Mucosa of descending colon (tissue), 3 donors: ENCODE results near the gene F10. TPM values are rescaled to one million over a fixed set of nuclear protein-coding genes. Genes with fewer than 3 reads are reported as not detected.

ENCODE experiments used
- ATAC-seq: fragments of 200-7000 bp; cut with Tn5 transposase; one replicate; pipeline ENCODE4 v1.9.1; 2020; ENCODE audit warnings: mild to moderate bottlenecking, moderate library complexity
- DNase-seq, 3 donors: peaks; one replicate each; pipeline ENCODE4 v3.0.0-alpha.2; 2020
- H3K36me3 ChIP-seq: fragments of 200-600 bp; one replicate; pipeline ENCODE4 v1.8.0; 2021; ENCODE audit warnings: low read depth, mild to moderate bottlenecking
- H3K4me1 ChIP-seq: fragments of 200-600 bp; one replicate; pipeline ENCODE4 v1.8.0; 2021; ENCODE audit warnings: low read depth, mild to moderate bottlenecking
- H3K4me3 ChIP-seq: fragments of 200-600 bp; one replicate; pipeline ENCODE4 v1.8.0; 2021; ENCODE audit warnings: mild to moderate bottlenecking
- H3K9me3 ChIP-seq: fragments of 200-600 bp; one replicate; pipeline ENCODE4 v1.8.0; 2021; ENCODE audit warnings: mild to moderate bottlenecking
- intact Hi-C, 2 donors: fragments of 100-400 bp; cut with DNase I in 1 of 2; cut with micrococcal nuclease in 1 of 2; formaldehyde crosslinking; loops; one replicate each; pipeline versions ENCODE4 v1.11.0 to v1.11.1; 2022; cut with DNase I, micrococcal nuclease
- total RNA-seq, 3 donors: library from RNA; stranded (reverse); fragmentation: NEBNext Ultra II Directional in 2 of 3; extraction: Animal tissue kit (Norgen Biotek cat#: 25700) in 2 of 3; gene quantifications; one replicate each; pipeline versions ENCODE4 v1.2.1 to v1.2.4, GENCODE V29; 2021 to 2023
- TF ChIP-seq, protein P1 (sequence below): fragments of 200-600 bp; IDR thresholded peaks from one replicate; pipeline ENCODE4 v1.8.0; 2022; ENCODE audit warnings: antibody characterized with exemption, mild to moderate bottlenecking
- donor health status: DM: no; HTN: no; CAD: no; lungs with moderate emphysema.
- donor health status: DM: no; HTN: no; CAD: no.
- donor health status: DM: no; HTN: yes; CAD: no.

The F10 gene
- total RNA-seq, 3 donors from 2014 or later = 1.3 to 3.5 (median 2.0) TPM

DNA sequence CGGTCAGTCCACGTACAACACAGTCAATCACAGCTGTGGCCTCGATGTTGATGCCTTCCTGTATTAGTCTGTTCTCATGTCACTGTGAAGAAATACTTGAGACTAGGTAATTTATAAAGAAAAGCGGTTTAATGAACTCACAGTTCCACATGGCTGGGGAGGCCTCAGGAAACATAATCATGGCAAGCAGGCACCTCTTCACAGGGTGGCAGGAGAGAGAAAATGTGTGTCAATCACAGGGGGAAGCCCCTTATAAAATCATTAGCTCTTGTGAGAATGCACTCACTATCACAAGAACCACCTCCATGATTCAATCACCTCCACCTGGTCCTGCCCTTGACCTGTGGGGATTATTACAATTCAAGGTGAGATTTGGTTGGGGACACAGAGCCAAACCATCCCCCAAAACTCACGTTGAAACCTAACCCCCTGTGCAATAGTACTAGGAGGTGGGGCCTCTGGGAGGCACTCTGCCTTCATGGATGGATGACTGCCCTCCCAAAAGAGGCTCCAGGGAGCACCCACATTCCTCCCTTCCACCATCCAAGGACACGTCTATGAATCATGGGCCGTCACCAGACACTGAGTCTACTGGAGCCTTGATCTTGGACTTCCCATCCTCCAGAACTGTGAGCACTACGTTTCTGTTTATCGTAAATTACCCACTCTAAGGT is 33.5 kb downstream of the F10 start:
- no peak for DNase-seq
- H3K36me3 ChIP-seq = no peaks in the 10 kb centered on the region
- no peak overlapping the region for H3K4me3 ChIP-seq
- intact Hi-C loops = no loop called here
- H3K4me1 ChIP-seq = peaks cover 9% of the 10 kb centered on the region
- no peak for ATAC-seq
- no peaks in the 10 kb centered on the region for H3K9me3 ChIP-seq
- TF ChIP-seq, protein P1, sequence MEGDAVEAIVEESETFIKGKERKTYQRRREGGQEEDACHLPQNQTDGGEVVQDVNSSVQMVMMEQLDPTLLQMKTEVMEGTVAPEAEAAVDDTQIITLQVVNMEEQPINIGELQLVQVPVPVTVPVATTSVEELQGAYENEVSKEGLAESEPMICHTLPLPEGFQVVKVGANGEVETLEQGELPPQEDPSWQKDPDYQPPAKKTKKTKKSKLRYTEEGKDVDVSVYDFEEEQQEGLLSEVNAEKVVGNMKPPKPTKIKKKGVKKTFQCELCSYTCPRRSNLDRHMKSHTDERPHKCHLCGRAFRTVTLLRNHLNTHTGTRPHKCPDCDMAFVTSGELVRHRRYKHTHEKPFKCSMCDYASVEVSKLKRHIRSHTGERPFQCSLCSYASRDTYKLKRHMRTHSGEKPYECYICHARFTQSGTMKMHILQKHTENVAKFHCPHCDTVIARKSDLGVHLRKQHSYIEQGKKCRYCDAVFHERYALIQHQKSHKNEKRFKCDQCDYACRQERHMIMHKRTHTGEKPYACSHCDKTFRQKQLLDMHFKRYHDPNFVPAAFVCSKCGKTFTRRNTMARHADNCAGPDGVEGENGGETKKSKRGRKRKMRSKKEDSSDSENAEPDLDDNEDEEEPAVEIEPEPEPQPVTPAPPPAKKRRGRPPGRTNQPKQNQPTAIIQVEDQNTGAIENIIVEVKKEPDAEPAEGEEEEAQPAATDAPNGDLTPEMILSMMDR = no peak

DNA sequence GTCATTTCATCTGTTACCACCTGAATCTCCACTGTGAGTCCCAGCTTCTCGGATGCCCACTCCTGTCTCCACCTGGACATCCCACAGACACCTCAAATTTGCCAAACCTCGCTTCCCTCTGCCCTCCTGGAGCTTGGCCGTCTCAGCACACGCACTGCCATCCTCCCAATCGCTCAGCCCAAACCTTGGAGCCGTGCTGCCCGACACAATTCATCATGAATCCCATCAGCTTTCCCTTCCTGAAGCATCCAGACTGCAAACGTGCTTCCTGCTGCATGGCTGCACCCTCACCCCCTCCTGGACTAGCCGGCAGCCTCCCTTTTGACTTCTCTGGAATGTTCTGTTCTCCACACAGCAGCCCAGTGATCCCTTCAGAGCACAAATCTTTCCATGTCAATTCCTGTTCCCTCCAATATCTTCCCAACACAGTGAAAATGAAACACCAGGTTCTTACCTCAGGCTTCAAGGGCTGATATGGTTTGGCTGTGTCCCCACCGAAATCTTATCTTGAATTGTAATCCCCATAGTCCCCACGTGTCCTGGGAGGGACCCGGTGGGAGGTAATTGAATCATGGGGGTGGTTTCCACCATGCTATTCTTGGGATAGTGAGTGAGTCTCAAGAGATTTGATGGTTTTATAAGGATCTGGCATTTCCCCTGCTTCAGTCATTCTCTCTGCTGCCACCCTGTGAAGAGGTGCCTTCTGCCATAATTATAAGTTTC is 34.8 kb downstream of the F10 start:
- ATAC-seq = no peak
- H3K4me1 ChIP-seq = peaks cover 9% of the 10 kb centered on the region
- no peak for DNase-seq
- no peak overlapping the region for H3K4me3 ChIP-seq
- H3K9me3 ChIP-seq = no peaks in the 10 kb centered on the region
- TF ChIP-seq, protein P1 = no peak
- intact Hi-C loops = no loop called here
- H3K36me3 ChIP-seq = no peaks in the 10 kb centered on the region

DNA sequence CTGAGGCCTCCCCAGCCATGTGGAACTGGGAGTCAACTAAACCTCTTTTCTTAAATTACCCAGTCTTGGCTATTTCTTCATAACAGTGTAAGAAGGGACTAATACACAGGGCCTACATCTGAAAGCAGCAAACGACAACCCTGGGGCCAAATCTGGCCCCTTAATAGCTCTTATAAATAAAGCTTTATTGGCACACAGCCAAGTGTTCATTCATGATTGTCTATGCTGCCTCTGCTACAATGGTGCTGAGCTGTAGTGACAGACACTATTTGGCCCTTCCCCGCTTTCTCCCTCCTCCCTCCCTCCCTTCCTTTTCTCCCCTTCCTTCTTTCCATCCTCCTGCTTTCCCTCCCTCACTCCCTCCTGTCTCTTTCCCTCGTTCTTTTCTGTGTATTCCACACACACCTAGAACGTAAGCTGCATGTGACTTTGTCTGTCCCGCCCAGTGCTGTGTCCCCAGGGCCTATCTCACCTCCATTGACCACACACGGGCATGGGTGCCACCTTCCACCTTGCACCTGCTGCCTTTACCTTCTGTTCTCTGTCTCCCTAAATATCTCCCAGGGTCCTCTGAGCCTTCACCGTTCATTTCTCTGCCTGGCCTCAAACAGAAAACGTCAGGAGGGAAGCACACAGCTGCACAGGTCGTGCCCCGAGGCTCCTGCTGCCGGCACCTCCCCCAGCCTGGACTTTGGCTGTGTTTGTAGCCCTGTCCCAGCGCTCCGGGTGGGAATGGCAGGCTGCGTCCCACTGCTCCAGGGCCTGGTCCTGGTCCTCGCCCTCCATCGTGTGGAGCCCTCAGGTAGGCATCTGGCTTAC is 35.5 kb downstream of the F10 start, which contains the start of gene PROZ:
Gene PROZ (plus strand): TSS at position 720 of the 819 bp plus-strand sequence. CDS start 13 bp downstream, at position 733.
- TF ChIP-seq, protein P1 = no peak
- no peak within 1 kb of the TSS for H3K4me3 ChIP-seq
- no peak for DNase-seq
- H3K36me3 ChIP-seq = no peaks in the 10 kb centered on the region
- ATAC-seq = peak; percentile 10
- H3K4me1 ChIP-seq = peaks cover 5% of the 10 kb centered on the region
- intact Hi-C loops = no loop called here
- no peaks in the 10 kb centered on the region for H3K9me3 ChIP-seq

DNA sequence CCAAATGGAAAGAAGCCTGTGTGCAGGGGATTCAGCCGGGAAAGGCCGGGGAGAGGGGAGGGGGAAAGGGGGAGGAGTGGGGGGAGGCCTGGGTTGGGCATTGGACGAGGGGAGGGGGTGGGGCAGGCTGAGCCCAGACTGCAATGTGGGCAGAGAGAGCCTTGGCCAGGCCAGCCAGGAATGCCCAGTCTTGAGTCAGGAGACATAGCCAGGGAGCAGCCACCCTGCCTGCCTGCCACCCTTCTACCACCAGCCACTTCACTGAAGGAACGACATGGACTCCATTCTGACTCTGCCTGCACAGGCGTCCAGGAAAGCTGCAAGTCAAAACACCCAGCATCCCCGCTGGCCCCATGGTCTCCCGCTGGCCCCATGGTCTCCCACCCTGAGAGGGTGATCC is 36.3 kb downstream of the F10 start:
- Histone ChIP-seq H3K9me3 (no peaks in the 10 kb centered on the region), H3K4me1 (peaks cover 3% of the 10 kb centered on the region), H3K36me3 (no peaks in the 10 kb centered on the region), H3K4me3 (no peak overlapping the region)
- ATAC-seq (no peak), DNase-seq (no peak)
- TF ChIP-seq, protein P1 = no peak
- intact Hi-C loops = no loop called here

DNA sequence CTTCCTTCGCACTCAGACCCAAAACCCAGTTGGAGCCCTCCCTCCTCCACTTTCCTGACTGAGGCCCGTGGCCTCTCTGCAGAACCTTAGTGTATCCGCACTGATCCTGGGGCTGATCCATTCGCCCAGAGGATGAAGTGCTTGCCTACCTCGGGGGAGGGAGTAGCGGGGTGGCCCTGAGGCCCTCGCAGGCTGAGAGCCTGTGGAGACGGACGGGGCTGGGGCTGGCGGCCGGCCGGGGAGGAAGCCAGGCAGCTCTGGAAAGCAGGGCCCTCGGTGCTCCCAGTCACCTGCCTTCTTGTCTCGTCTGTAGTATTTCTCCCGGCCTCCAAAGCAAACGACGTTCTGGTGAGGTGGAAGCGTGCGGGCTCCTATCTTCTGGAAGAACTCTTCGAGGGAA is 37.1 kb downstream of the F10 start:
- Histone ChIP-seq H3K4me1 (no peaks in the 10 kb centered on the region), H3K36me3 (no peaks in the 10 kb centered on the region), H3K4me3 (no peak overlapping the region), H3K9me3 (no peaks in the 10 kb centered on the region)
- ATAC-seq = no peak
- TF ChIP-seq, protein P1 = no peak
- intact Hi-C loops = no loop called here
- DNase-seq = no peak
